HUDEP-2 (cell line): ENCODE data around the gene SLCO2A1.

Experiments used
- DNase-seq, 76 experiments: peaks; one replicate each; lab custom pipeline; 2025; ENCODE audit not compliant: unreplicated experiment in 76 of 76; lab: John Stamatoyannopoulos, UW

The SLCO2A1 gene

GRCh38 chr3:133956982-133957381 lies 72.7 kb downstream of the SLCO2A1 start:
- no peak for DNase-seq

GRCh38 chr3:133956353-133956752 lies 73.4 kb downstream of the SLCO2A1 start:
- no peak for DNase-seq

- no peak for DNase-seq
These were observed 73.8 kb downstream of the SLCO2A1 start for GRCh38 chr3:133955892-133956291.

- no peak for DNase-seq
These were observed 74.9 kb downstream of the SLCO2A1 start for GRCh38 chr3:133954717-133955360.

GRCh38 chr3:133953297-133953696 lies 76.4 kb downstream of the SLCO2A1 start:
- DNase-seq = no peak

GRCh38 chr3:133949438-133949837 lies 80.3 kb downstream of the SLCO2A1 start:
- DNase-seq = no peak

- no peak for DNase-seq
These were observed 80.7 kb downstream of the SLCO2A1 start for GRCh38 chr3:133948996-133949395.

- DNase-seq = no peak
These were observed 81.5 kb downstream of the SLCO2A1 start for GRCh38 chr3:133948131-133948810.

GRCh38 chr3:133945381-133946095 lies 84.2 kb downstream of the SLCO2A1 start:
- no peak for DNase-seq

- no peak for DNase-seq
These were observed 84.9 kb downstream of the SLCO2A1 start for GRCh38 chr3:133944641-133945380.

- DNase-seq = no peak
These were observed 85.5 kb downstream of the SLCO2A1 start for GRCh38 chr3:133944181-133944580.

GRCh38 chr3:133943639-133944141 lies 86.0 kb downstream of the SLCO2A1 start:
- DNase-seq = peak in 34 of 76 experiments; percentile 5 to 83 (median 42)

- DNase-seq = no peak
These were observed 86.6 kb downstream of the SLCO2A1 start for GRCh38 chr3:133943031-133943535.

GRCh38 chr3:133941415-133941821 lies 88.3 kb downstream of the SLCO2A1 start:
- no peak for DNase-seq

- no peak for DNase-seq
These were observed 89.2 kb downstream of the SLCO2A1 start for GRCh38 chr3:133940536-133940935.

- DNase-seq = no peak
These were observed 90.3 kb downstream of the SLCO2A1 start for GRCh38 chr3:133939463-133939835.

- DNase-seq = no peak
These were observed 90.8 kb downstream of the SLCO2A1 start for GRCh38 chr3:133938770-133939462.

- no peak for DNase-seq
These were observed 91.7 kb downstream of the SLCO2A1 start for GRCh38 chr3:133937756-133938601.

- no peak for DNase-seq
These were observed 92.6 kb downstream of the SLCO2A1 start for GRCh38 chr3:133937061-133937686.
